Kasumi-1 (cell line): Measurements from ENCODE around the gene PSTPIP1.

Source experiments
- DNase-seq, 2 experiments: peaks; one replicate each; lab custom pipeline; 2025; lab: John Stamatoyannopoulos, UW

PSTPIP1 gene

GRCh38 chr15:76978522-76979330 is 16.2 kb upstream of the PSTPIP1 start:
- no peak for DNase-seq

- no peak for DNase-seq
Measured at GRCh38 chr15:76979331-76979925, 15.5 kb upstream of the PSTPIP1 start.

GRCh38 chr15:76979996-76980520 is 14.9 kb upstream of the PSTPIP1 start:
- DNase-seq: no peak

- DNase-seq: no peak
Measured at GRCh38 chr15:76982356-76982755, 12.6 kb upstream of the PSTPIP1 start.

GRCh38 chr15:76982756-76983155 is 12.2 kb upstream of the PSTPIP1 start:
- DNase-seq: no peak

- peak; percentile 68 to 86 for DNase-seq
Measured at GRCh38 chr15:76983590-76984375, 11.1 kb upstream of the PSTPIP1 start.

- no peak for DNase-seq
Measured at GRCh38 chr15:76986743-76987142, 8.2 kb upstream of the PSTPIP1 start.

- no peak for DNase-seq
Measured at GRCh38 chr15:76987276-76987675, 7.7 kb upstream of the PSTPIP1 start.

- peak; percentile 65 to 70 for DNase-seq
Measured at GRCh38 chr15:76987896-76988860, 6.7 kb upstream of the PSTPIP1 start.

GRCh38 chr15:76988867-76989780 is 5.8 kb upstream of the PSTPIP1 start:
- peak in 1 of 2 experiments; percentile 31 for DNase-seq

- no peak for DNase-seq
Measured at GRCh38 chr15:76991048-76991447, 3.9 kb upstream of the PSTPIP1 start.

- DNase-seq: no peak
Measured at GRCh38 chr15:76991741-76992645, 2.9 kb upstream of the PSTPIP1 start.

GRCh38 chr15:76993114-76993725 is 1.7 kb upstream of the PSTPIP1 start:
- DNase-seq: no peak

GRCh38 chr15:76994001-76994400 is 925 bp upstream of the PSTPIP1 start:
- no peak for DNase-seq

- no peak for DNase-seq
Measured at GRCh38 chr15:76994496-76994895, 430 bp upstream of the PSTPIP1 start.

- no peak for DNase-seq
Measured at GRCh38 chr15:76996076-76996525, 1.2 kb downstream of the PSTPIP1 start.

GRCh38 chr15:76996526-76997401 is 1.8 kb downstream of the PSTPIP1 start:
- no peak for DNase-seq
